ENCODE measurements around the gene SLC6A19. TPM values are rescaled to one million over a fixed set of nuclear protein-coding genes. Genes with fewer than 3 reads are reported as not detected.

SLC6A19 gene
- total RNA-seq, 4 donors from 2014 or later, result under 0.01 TPM; not detected in 3

GRCh38 chr5:1223278-1223670 lies 21.9 kb downstream of the SLC6A19 start:
- no peak for DNase-seq (ENCODE audit: low spot score in 2 of 2)
- Histone ChIP-seq H3K4me3 (no peak overlapping the region), H3K27ac (no peak overlapping the region), H3K27me3 (peaks cover 0 to 1% of the 10 kb centered on the region in 2 donors), H3K36me3 (no peaks in the 10 kb centered on the region), H3K9me3 (no peaks in the 10 kb centered on the region), H3K4me1 (no peaks in the 10 kb centered on the region)
- 81 to 83% methylated on average over 12 of the region's 12 CpGs for WGBS, 2 donors
- TF ChIP-seq POLR2A (IDR thresholded peaks at IDR 0.05) (no peak), CTCF (IDR thresholded peaks at IDR 0.05) (no peak), EP300 (IDR thresholded peaks at IDR 0.05) (no peak)

- no peaks in the 10 kb centered on the region for H3K9me3 ChIP-seq
- TF ChIP-seq EP300 (IDR thresholded peaks at IDR 0.05), result no peak
- TF ChIP-seq POLR2A (IDR thresholded peaks at IDR 0.05), result no peak
- H3K27me3 ChIP-seq, result peaks cover 0 to 6% of the 10 kb centered on the region in 2 donors
- 87 to 90% methylated on average over 12 to 15 of the region's 15 CpGs for WGBS, 2 donors
- no peaks in the 10 kb centered on the region for H3K36me3 ChIP-seq
- no peak for DNase-seq (ENCODE audit: low spot score in 2 of 2)
- H3K4me3 ChIP-seq, result no peak overlapping the region
- no peaks in the 10 kb centered on the region for H3K4me1 ChIP-seq
- H3K27ac ChIP-seq, result no peak overlapping the region
Observed at GRCh38 chr5:1224631-1225030, 23.2 kb downstream of the SLC6A19 start.

GRCh38 chr5:1225081-1225480 lies 23.7 kb downstream of the SLC6A19 start, which contains the start of gene SLC6A18:
TSS of gene SLC6A18 (plus strand) at chr5:1225381. CDS start at chr5:1225478, 97 bp downstream.
- 72 to 73% methylated on average over 11 of the region's 11 CpGs for WGBS, 2 donors
- Histone ChIP-seq H3K27ac (no peak within 1 kb of the TSS), H3K4me3 (no peak within 1 kb of the TSS), H3K4me1 (no peaks in the 10 kb centered on the region), H3K36me3 (no peaks in the 10 kb centered on the region), H3K27me3 (peaks cover 0 to 6% of the 10 kb centered on the region in 2 donors), H3K9me3 (no peaks in the 10 kb centered on the region)
- DNase-seq (ENCODE audit: low spot score in 2 of 2), result no peak
- TF ChIP-seq CTCF (IDR thresholded peaks at IDR 0.05) (no peak), POLR2A (IDR thresholded peaks at IDR 0.05) (no peak), EP300 (IDR thresholded peaks at IDR 0.05) (no peak)

- Histone ChIP-seq H3K36me3 (no peaks in the 10 kb centered on the region), H3K9me3 (no peaks in the 10 kb centered on the region), H3K4me1 (no peaks in the 10 kb centered on the region), H3K27ac (no peak overlapping the region), H3K4me3 (no peak overlapping the region), H3K27me3 (peaks cover 0 to 6% of the 10 kb centered on the region in 2 donors)
- no peak for DNase-seq (ENCODE audit: low spot score in 2 of 2)
- TF ChIP-seq EP300 (IDR thresholded peaks at IDR 0.05) (no peak), CTCF (IDR thresholded peaks at IDR 0.05) (no peak), POLR2A (IDR thresholded peaks at IDR 0.05) (no peak)
- WGBS, 2 donors, result 64 to 72% methylated on average over 9 to 12 of the region's 12 CpGs
Observed at GRCh38 chr5:1226231-1226630, 24.8 kb downstream of the SLC6A19 start.

- Histone ChIP-seq H3K4me3 (no peak overlapping the region), H3K4me1 (no peaks in the 10 kb centered on the region), H3K27ac (no peak overlapping the region), H3K9me3 (no peaks in the 10 kb centered on the region), H3K27me3 (peaks cover 0 to 6% of the 10 kb centered on the region in 2 donors), H3K36me3 (no peaks in the 10 kb centered on the region)
- no peak for TF ChIP-seq CTCF (IDR thresholded peaks at IDR 0.05)
- TF ChIP-seq POLR2A (IDR thresholded peaks at IDR 0.05), result no peak
- no peak for TF ChIP-seq EP300 (IDR thresholded peaks at IDR 0.05)
- no peak for DNase-seq (ENCODE audit: low spot score in 2 of 2)
- 85% methylated on average over 50 of the region's 50 CpGs for WGBS, 2 donors
Observed at GRCh38 chr5:1226839-1227581, 25.6 kb downstream of the SLC6A19 start.

Measured in tibial nerve (tissue), 4 donors.